Mesodermal cell (in vitro differentiated cells): ENCODE results near the gene ADO.

ENCODE experiments used
- H3K27ac ChIP-seq: 2 replicates; pipeline ENCODE4 v1.7.0; 2013; ENCODE audit warnings: mild to moderate bottlenecking, low read depth, low read length, moderate library complexity; ENCODE audit not compliant: severe bottlenecking
- H3K36me3 ChIP-seq: 2 replicates; pipeline ENCODE4 v1.7.1; 2013; ENCODE audit warnings: mild to moderate bottlenecking, low read length, moderate library complexity; ENCODE audit not compliant: control insufficient read depth, insufficient read depth
- H3K4me1 ChIP-seq: one replicate; pipeline ENCODE4 v1.7.1; 2013; ENCODE audit warnings: mild to moderate bottlenecking, low read length; ENCODE audit not compliant: insufficient read depth, control insufficient read depth, poor library complexity, severe bottlenecking
- H3K4me3 ChIP-seq: 2 replicates; pipeline ENCODE4 v1.7.0; 2013; ENCODE audit warnings: low read length, control low read depth, mild to moderate bottlenecking; ENCODE audit not compliant: insufficient read depth, poor library complexity, severe bottlenecking; ENCODE audit errors: extremely low read depth
- H3K9me3 ChIP-seq: 2 replicates; pipeline ENCODE4 v1.7.1; 2013; ENCODE audit warnings: mild to moderate bottlenecking, low read length, moderate library complexity; ENCODE audit not compliant: control insufficient read depth
- WGBS, 2 experiments: methylation state at CpG; one replicate each; pipeline ENCODE4 v1.1.5; 2013; ENCODE audit warnings: missing lambda C conversion rate in 2 of 2; ENCODE audit not compliant: insufficient coverage in 2 of 2; 5-methylcytosine and 5-hydroxymethylcytosine counted together

The ADO gene

GRCh38 chr10:62847433-62847832 lies 42.9 kb downstream of the ADO start:
- Histone ChIP-seq H3K9me3 (peaks cover 7% of the 10 kb centered on the region), H3K27ac (no peak overlapping the region), H3K36me3 (no peaks in the 10 kb centered on the region), H3K4me3 (no peak overlapping the region), H3K4me1 (no peaks in the 10 kb centered on the region)

DNA sequence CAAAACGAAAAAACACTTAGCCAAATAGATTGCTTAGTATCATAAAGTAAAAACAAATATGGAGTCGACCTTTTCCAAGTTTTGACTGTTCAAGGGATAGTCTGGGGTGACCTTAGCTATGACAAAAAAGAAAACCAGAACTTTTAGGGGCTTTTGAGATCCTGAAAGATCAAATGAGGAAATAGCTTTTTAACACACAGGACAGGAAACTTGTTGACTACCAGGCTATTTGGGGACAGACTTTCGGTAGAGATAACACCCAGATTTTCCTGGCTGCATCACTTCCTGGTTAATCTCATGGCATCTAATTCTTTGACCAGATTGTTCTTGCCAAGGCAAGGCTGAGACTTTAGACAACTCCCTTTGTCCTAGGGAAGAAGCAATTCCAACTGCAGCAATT lies 46.1 kb downstream of the ADO start:
- 69 to 94% methylated on average over 2 of the region's 3 CpGs for WGBS, 2 experiments

GRCh38 chr10:62851442-62851841 lies 46.9 kb downstream of the ADO start:
- Histone ChIP-seq H3K36me3 (no peaks in the 10 kb centered on the region), H3K9me3 (peaks cover 7% of the 10 kb centered on the region), H3K4me1 (no peaks in the 10 kb centered on the region), H3K4me3 (no peak overlapping the region), H3K27ac (no peak overlapping the region)
- WGBS, 2 experiments = 89 to 95% methylated on average over 2 of the region's 2 CpGs

More for the DNA sequence above, 46.1 kb downstream of the ADO start:
- Histone ChIP-seq H3K36me3 (no peaks in the 10 kb centered on the region), H3K9me3 (peaks cover 7% of the 10 kb centered on the region), H3K4me1 (no peaks in the 10 kb centered on the region), H3K27ac (no peak overlapping the region), H3K4me3 (no peak overlapping the region)

DNA sequence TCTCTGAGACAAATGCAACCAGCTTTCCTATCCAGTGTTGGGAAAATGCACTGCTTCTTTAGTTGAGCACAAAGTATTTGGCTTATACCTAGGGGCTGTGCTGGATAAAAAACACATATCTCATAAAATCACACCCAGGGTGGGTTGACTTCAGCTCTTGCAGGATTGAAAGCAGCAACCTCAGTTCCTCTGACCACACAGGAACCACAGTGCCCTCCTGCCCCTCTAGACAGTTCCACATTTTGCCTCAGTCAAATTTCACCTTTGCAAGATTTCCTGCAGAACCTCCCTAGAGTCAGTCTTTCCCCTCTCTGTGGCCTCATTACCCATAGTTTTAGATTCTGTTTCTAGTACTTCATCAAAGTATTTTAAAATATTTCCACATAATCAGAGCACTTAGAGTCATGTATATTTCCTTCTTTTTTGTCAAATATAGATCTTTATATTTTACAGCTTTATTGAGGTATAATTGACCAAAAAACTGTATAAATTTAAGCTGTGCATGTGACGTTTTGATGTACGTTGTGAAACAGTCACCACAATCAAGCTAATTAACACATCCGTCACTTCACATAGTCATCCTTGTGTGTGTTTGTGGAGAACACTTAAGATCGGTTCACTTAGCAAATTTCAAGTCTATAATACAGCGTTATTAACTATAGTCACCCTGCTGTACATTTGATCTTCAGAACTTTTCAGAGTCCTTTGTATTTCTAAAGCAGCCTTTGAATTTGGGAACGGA lies 48.6 kb downstream of the ADO start:
- Histone ChIP-seq H3K4me1 (no peaks in the 10 kb centered on the region), H3K9me3 (no peaks in the 10 kb centered on the region), H3K4me3 (no peak overlapping the region), H3K27ac (no peak overlapping the region), H3K36me3 (no peaks in the 10 kb centered on the region)
- WGBS, 2 experiments = 82 to 86% methylated on average over 1 to 2 of the region's 6 CpGs

GRCh38 chr10:62853710-62854109 lies 49.2 kb downstream of the ADO start:
- Histone ChIP-seq H3K9me3 (no peaks in the 10 kb centered on the region), H3K27ac (no peak overlapping the region), H3K4me3 (no peak overlapping the region), H3K4me1 (no peaks in the 10 kb centered on the region), H3K36me3 (no peaks in the 10 kb centered on the region)
- 69 to 82% methylated on average over 1 to 2 of the region's 5 CpGs for WGBS, 2 experiments

- no peak overlapping the region for H3K4me3 ChIP-seq
- H3K36me3 ChIP-seq = no peaks in the 10 kb centered on the region
- no peaks in the 10 kb centered on the region for H3K9me3 ChIP-seq
- 80 to 100% methylated on average over 1 to 2 of the region's 4 CpGs for WGBS, 2 experiments
- no peaks in the 10 kb centered on the region for H3K4me1 ChIP-seq
- no peak overlapping the region for H3K27ac ChIP-seq
Observed at GRCh38 chr10:62856021-62856420, 51.5 kb downstream of the ADO start.
